Tibial artery (tissue), 4 donors: ENCODE data around the gene ATP6V0A4.
"Not testable (repeated sequence)": the region's sequence is repeated elsewhere in the genome, so short reads cannot be mapped to it uniquely, and the experiment has no call there.

Source experiments
- DNase-seq, 2 donors: peaks; one replicate each; pipeline ENCODE4 v3.0.0-alpha.2; 2019
- H3K27ac ChIP-seq, 2 donors: fragments of 200-600 bp; sonication (generic) in 1 of 2; 1 replicate in 1 of 2; 2 replicates in 1 of 2; pipeline ENCODE4 v1.5.1; 2018 to 2019; ENCODE audit warnings: mild to moderate bottlenecking in 1 of 2
- H3K27me3 ChIP-seq, 2 donors: fragments of 200-600 bp; sonication (generic) in 1 of 2; one replicate each; pipeline versions ENCODE4 v1.5.1 to v1.6.0; 2016 to 2019
- H3K36me3 ChIP-seq, 3 donors: fragments of 200-600 bp; sonication (generic) in 2 of 3; one replicate each; pipeline ENCODE4 v1.5.1; 2016 to 2019; ENCODE audit warnings: mild to moderate bottlenecking in 2 of 3
- H3K4me1 ChIP-seq, 4 donors: fragments of 200-600 bp; sonication (generic) in 2 of 4; 1 replicate in 3 of 4; 2 replicates in 1 of 4; pipeline ENCODE4 v1.5.1; 2016 to 2019
- H3K4me3 ChIP-seq, 2 donors: fragments of 200-600 bp; sonication (generic) in 1 of 2; 1 replicate in 1 of 2; 2 replicates in 1 of 2; pipeline ENCODE4 v1.5.1; 2018 to 2019; ENCODE audit warnings: mild to moderate bottlenecking in 2 of 2
- H3K9me3 ChIP-seq, 3 donors: fragments of 200-600 bp; sonication (generic) in 1 of 3; one replicate each; pipeline ENCODE4 v1.5.1; 2016 to 2019
- CTCF ChIP-seq, 2 experiments: fragments of 200-600 bp in 1 of 2; fragments of 450-650 bp in 1 of 2; IDR thresholded peaks; one replicate each; pipeline ENCODE4 v1.5.1; 2017 to 2019; ENCODE audit warnings: antibody characterized with exemption in 2 of 2, mild to moderate bottlenecking in 1 of 2, moderate library complexity in 1 of 2
- intact Hi-C: fragments of 100-400 bp; cut with DNase I; formaldehyde crosslinking; loops from one replicate; pipeline ENCODE4 v1.15.0; 2023; ENCODE audit warnings: low total_unique reads

Gene ATP6V0A4

DNA sequence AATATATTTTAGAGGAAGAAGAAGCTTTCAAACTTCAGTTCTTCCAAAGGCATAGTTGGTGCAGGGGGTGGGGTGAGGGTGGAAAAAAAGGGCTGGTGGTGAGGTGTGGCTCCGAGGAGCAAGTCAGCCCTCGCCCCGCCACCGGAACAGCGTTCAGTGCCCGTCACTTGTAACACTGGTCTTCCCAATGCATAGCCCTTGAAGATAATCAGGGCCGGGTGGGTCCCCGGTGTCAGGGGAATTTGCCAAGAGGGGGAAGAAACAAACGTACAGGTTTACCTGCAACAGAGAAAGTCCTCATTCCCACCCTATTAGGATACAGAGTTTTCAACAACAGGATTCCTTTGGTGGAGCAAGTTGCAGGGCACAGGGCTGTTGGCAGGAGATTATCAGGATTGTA, 98.3 kb downstream of the ATP6V0A4 start:
- H3K27ac ChIP-seq: no peak overlapping the region
- H3K36me3 ChIP-seq: no peaks in the 10 kb centered on the region
- no peak overlapping the region for H3K4me3 ChIP-seq
- no peak for TF ChIP-seq CTCF (IDR thresholded peaks at IDR 0.05)
- no peaks in the 10 kb centered on the region for H3K4me1 ChIP-seq
- intact Hi-C loops: no loop called here
- no peaks in the 10 kb centered on the region for H3K9me3 ChIP-seq
- no peaks in the 10 kb centered on the region for H3K27me3 ChIP-seq
- no peak for DNase-seq

DNA sequence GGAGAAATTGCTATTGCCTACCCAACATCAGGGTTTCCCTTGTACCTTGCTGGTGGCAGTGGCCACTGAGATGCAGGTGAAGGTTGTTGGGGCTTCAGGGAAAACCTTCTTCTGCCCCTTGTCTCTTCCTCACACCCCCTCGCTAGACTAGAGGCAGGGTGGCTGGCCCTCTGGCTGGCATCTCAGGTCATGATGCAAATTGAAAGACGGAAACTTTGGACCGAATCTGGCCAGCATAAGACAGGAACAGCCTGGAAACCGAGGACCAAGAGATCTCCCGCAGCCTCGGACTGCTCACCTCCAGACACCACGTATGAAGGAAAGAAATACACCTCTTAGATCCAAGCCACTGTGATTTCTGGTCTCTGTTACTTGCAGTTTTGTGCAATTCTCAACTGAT, 99.7 kb downstream of the ATP6V0A4 start:
- no peaks in the 10 kb centered on the region for H3K27me3 ChIP-seq
- DNase-seq: no peak
- intact Hi-C loops: no loop called here
- H3K36me3 ChIP-seq: no peaks in the 10 kb centered on the region
- TF ChIP-seq CTCF (IDR thresholded peaks at IDR 0.05): no peak
- H3K9me3 ChIP-seq: no peaks in the 10 kb centered on the region
- H3K4me1 ChIP-seq: no peaks in the 10 kb centered on the region
- no peak overlapping the region for H3K27ac ChIP-seq
- no peak overlapping the region for H3K4me3 ChIP-seq

- no peak for TF ChIP-seq CTCF (IDR thresholded peaks at IDR 0.05)
- H3K9me3 ChIP-seq: no peaks in the 10 kb centered on the region
- intact Hi-C loops: no loop called here
- no peaks in the 10 kb centered on the region for H3K27me3 ChIP-seq
- no peaks in the 10 kb centered on the region for H3K4me1 ChIP-seq
- H3K36me3 ChIP-seq: no peaks in the 10 kb centered on the region
- no peak overlapping the region for H3K4me3 ChIP-seq
- H3K27ac ChIP-seq: no peak overlapping the region
- no peak for DNase-seq
Observed at GRCh38 chr7:138697535-138698182, 100.3 kb downstream of the ATP6V0A4 start.

DNA sequence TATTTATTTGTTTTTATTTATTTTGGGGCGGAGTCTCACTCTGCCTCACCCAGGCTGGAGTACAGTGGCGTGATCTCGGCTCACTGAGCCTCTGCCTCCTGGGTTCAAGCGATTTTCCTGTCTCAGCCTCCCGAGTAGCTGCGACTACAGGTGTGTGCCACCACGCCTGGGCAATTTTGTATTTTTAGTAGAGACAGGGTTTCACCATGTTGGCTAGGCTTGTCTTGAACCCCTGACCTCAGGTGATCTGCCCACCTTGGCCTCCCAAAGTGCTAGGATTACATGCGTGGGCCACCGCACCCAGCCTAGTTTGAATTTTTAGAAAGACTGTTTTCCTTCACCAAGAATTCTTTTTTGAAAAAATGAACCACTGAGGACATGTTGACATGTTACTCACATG, 102.2 kb downstream of the ATP6V0A4 start:
- H3K9me3 ChIP-seq, intact Hi-C loops: not testable (repeated sequence)

DNA sequence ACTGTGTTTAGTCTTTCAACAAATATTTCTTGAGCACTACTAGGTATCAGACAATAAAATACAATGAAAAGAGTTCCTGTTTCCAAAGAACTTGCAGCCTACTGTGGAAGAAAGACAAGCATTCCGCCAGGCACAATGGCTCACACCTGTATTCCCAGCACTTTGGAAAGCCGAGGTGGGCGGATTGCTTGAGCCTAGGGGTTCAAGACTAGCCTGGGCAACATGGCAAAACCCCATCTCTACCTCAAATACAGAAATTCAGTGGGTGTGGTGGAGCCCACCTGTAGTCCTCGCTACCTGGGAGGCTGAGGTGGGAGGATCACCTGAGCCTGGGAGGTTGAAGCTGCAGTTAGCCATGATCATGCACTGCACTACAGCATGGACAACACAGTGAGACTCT, 102.9 kb downstream of the ATP6V0A4 start:
- H3K4me1 ChIP-seq: no peaks in the 10 kb centered on the region
- no peaks in the 10 kb centered on the region for H3K27me3 ChIP-seq
- no peaks in the 10 kb centered on the region for H3K36me3 ChIP-seq
- H3K27ac ChIP-seq: no peak overlapping the region
- no peak for TF ChIP-seq CTCF (IDR thresholded peaks at IDR 0.05)
- no peak overlapping the region for H3K4me3 ChIP-seq
- no peaks in the 10 kb centered on the region for H3K9me3 ChIP-seq
- intact Hi-C loops: no loop called here
- DNase-seq: no peak

More for the DNA sequence above, 102.2 kb downstream of the ATP6V0A4 start:
- H3K27me3 ChIP-seq, DNase-seq, H3K36me3 ChIP-seq, H3K4me3 ChIP-seq, H3K4me1 ChIP-seq, H3K27ac ChIP-seq: not testable (repeated sequence)

GRCh38 chr7:138691178-138691577, 106.8 kb downstream of the ATP6V0A4 start:
- no peaks in the 10 kb centered on the region for H3K9me3 ChIP-seq
- H3K4me3 ChIP-seq: no peak overlapping the region
- no peak for DNase-seq
- H3K27me3 ChIP-seq: no peaks in the 10 kb centered on the region
- TF ChIP-seq CTCF (IDR thresholded peaks at IDR 0.05): no peak
- no peaks in the 10 kb centered on the region for H3K36me3 ChIP-seq
- no peaks in the 10 kb centered on the region for H3K4me1 ChIP-seq
- intact Hi-C loops: no loop called here
- H3K27ac ChIP-seq: no peak overlapping the region
